Middle frontal gyrus (tissue), 1 donor: ENCODE data around the gene DSTN.

Experiments
- DNase-seq: peaks from one replicate; pipeline ENCODE4 v3.0.0-alpha.2; 2015; ENCODE audit warnings: low spot score; ENCODE audit errors: extremely low spot score

Gene DSTN

DNA sequence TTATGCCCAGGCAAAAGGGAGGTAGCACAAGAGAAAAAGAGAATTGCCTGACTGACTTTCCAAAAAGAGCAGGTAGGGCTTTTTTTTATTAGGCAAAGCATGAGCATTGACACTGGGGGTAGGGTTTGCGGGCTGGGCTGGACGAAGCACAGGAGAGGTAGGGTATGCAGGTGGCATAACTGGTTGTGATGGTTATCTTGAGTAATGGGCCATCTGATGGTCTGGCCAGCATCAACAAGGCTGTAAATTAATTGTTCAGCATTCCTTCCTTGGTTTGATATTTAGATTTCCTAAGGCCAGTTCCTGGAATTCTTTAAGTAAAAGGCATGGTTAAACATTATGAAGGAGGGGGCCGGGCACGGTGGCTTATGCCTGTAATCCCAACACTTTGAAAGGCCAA, 24.7 kb upstream of the DSTN start:
- no peak for DNase-seq

- no peak for DNase-seq
Measured at GRCh38 chr20:17549131-17549530, 20.7 kb upstream of the DSTN start.

- DNase-seq: no peak
Measured at GRCh38 chr20:17555106-17555505, 14.8 kb upstream of the DSTN start.

DNA sequence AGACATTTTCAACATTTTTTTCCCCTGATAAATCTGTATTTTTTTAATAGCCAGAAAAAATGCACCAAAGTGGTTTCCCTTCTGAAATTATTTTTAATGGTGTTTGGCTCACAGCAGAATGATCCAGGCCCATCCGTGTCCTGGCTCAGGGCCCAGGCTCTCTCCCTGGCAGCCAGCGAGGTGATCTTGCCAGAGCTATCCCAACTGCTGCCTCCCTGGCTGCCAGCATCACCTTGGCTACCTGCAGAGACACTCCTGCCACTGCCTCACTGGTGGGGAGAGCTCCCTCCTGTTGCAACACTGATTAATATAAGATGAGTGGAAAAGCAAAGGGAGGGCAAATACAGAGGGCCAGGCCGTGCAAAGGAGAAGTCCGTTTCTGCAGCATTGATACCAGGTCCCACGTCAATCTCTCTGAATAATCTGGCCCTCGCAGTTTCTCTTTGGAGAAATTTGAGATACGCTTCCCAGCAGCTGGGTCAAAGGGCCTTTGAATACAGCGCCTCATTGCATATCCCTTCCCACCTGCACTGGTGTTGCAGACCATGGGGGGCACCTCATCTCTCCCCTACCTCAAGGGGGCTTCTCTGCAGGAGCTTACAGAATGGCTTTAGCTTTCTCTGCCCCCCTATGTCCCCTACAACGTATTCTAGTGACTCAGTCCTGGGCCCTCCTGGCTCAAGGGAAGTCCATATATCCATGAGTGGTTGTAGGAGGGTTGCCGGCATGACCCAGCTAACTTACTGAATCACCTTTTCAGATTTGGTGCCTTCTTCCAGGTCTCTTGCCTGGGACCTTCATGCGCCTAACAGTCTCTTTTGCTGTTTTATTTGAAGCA, 12.8 kb upstream of the DSTN start:
- DNase-seq: no peak

- DNase-seq: no peak
Measured at GRCh38 chr20:17557675-17558006, 12.2 kb upstream of the DSTN start.

- no peak for DNase-seq
Measured at GRCh38 chr20:17558154-17558940, 11.5 kb upstream of the DSTN start.

DNA sequence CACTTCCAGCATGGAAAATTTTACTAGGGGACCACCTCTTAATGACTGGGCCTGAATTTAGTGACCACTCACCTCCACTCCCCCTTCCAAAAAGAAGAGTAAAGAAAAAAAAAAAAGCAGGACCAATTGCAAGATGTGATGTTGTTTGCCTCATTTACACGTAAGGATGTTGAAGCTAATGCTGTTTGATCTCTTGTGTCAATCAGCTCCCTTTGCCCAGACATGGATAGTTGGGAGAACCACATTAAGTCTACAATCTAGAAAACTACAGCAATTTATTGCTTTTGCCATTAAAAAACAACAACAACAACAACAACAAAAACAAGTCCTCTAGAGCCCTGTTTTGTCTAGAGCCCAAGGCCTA, 11.0 kb upstream of the DSTN start:
- DNase-seq: no peak

- no peak for DNase-seq
Measured at GRCh38 chr20:17559338-17559737, 10.5 kb upstream of the DSTN start.

- no peak for DNase-seq
Measured at GRCh38 chr20:17560344-17561074, 9.4 kb upstream of the DSTN start.

GRCh38 chr20:17562804-17563305, 7.0 kb upstream of the DSTN start:
- DNase-seq: no peak

- DNase-seq: no peak
Measured at GRCh38 chr20:17565169-17565845, 4.6 kb upstream of the DSTN start.

GRCh38 chr20:17566345-17566744, 3.5 kb upstream of the DSTN start:
- DNase-seq: no peak

- no peak for DNase-seq
Measured at GRCh38 chr20:17568045-17568788, 1.7 kb upstream of the DSTN start.

DNA sequence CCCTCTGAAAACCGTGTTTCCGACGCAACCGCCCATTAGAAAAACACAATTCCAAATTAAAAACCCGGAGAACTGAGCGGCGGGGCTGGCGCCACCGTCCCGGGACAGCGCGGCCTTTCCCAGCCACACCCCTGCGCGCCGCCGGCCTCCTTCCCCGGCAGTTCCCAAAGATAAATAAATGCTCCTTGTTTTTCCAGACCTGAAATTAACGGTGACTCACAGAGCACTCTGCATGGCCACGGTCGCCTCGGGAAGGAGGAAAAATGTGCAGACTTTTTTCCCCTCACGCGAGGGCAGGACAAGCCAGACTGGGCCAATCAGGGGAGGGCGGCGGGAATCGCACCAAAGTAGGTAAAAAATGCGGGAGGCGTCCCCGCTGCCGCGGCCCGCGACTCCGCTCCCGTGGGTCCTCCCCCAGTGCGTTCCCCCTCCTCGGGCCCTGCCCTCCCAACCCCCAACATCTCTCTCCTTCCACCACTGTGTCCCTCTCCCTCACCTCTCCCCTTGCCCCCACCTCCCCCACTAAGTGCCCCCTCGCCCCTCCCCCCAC, 828 bp upstream of the DSTN start:
- DNase-seq: no peak

DNA sequence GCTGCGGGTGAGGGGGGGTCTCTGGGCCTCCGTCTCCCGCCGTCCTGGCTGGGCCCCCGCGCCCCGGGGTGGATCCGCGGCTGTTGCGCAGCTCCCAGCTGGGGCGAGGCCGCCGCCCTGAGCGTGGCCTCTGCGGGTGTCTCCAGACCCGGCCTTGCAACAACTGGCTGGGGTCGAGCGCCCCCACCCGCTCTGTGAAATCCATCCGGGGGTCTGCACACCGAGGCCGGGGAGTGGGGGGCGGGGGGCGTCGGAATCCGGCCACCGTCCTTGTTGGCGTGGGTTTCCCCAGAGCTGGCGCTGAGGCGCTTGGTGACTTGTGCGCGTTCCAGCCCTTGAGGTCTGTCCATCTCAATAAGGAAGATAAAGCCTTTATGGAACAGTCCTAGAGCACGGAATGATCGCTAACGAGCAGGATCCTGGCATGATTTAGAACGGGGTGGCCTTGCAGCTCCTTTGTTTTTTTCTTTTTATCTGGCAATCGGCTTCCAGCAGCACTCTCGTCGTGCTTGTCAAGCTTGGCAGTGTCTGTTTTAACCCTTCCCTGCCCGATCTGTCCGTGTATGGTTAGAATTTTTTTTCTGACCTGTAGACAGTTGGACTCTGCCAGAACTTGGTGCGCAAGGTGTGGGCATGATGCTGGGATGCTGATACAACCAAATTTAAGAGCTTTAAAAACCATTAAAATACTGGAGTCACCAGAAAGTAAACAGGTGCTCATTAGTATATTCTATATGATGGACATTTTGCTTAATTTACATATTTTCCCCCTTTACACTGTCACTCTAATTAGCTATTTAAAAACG, 675 bp downstream of the DSTN start:
- no peak for DNase-seq

GRCh38 chr20:17571153-17571527, 1.3 kb downstream of the DSTN start:
- DNase-seq: no peak

- no peak for DNase-seq
Measured at GRCh38 chr20:17572034-17572638, 2.3 kb downstream of the DSTN start.

- DNase-seq: no peak
Measured at GRCh38 chr20:17573463-17573862, 3.6 kb downstream of the DSTN start.

- DNase-seq: no peak
Measured at GRCh38 chr20:17576215-17576614, 6.3 kb downstream of the DSTN start.
